GM15510 (cell line): Measurements from ENCODE around the gene PUM2.

Source experiments
- POLR2A ChIP-seq: IDR thresholded peaks from 3 replicates; pipeline ENCODE4 v1.6.1; 2011; ENCODE audit warnings: borderline replicate concordance; ENCODE audit not compliant: insufficient read length; ENCODE audit errors: extremely low read depth

Gene PUM2

GRCh38 chr2:20352581-20353216 lies 2.1 kb upstream of the PUM2 start:
- TF ChIP-seq POLR2A = no peak

DNA sequence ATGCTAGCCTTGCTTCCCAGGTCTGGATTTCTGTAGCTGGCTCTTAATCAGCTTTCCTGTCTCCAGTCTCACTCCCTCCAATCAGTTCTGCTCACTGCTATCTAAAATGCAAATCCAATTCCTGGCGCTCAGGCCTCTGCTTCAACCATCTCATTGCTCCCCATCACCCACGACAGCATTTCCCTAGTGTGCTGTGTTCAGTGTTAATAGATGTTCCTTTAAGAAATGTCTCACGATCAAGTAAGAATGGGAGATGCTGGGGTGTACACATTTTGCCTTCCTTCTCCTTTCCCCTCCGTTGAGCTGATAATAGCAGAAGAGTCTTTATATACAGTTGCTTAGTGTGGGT lies 1.6 kb upstream of the PUM2 start:
- no peak for TF ChIP-seq POLR2A

- no peak for TF ChIP-seq POLR2A
Observed at GRCh38 chr2:20351555-20352229, 1.0 kb upstream of the PUM2 start.

- peak; percentile 25 for TF ChIP-seq POLR2A
Observed at GRCh38 chr2:20350041-20350712, 467 bp downstream of the PUM2 start.

DNA sequence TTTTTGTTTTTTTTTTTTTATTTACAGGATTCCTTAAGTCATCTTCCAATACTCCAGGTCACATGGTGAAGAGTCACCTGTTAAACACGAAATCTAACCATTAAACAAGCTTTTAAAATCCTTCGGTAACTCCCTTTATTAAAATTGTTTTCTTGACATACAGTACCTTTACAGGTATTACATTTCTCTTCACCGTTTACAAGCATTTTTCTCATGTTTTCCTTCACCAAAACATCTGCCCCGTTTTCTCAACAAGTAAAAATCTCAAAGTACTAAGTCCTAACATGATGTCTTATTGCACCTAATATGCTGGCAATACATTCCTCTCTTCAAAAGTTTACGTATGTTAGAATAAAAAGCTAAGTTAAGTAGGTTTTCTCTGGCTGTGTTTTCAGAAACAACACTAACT lies 1.1 kb downstream of the PUM2 start:
- TF ChIP-seq POLR2A = no peak

DNA sequence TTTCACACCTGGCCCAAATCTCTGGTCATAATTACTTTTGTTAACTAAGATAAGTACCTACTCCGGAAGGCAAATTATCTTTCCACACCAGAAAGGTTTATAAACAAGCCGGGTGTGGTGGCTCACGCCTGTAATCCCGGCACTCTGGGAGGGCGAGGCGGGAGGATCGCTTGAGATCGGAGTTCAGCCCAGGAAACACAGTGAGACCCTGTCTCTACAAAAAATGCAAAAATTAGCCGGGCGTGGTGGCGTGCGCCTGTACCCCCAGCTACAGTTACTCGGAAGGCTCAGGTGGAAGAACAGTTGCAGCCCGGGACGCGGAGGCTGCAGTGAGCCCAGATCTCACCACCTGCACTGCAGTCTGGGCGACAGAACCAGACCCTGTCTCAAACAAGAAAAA lies 2.1 kb downstream of the PUM2 start:
- no peak for TF ChIP-seq POLR2A

- TF ChIP-seq POLR2A = no peak
Observed at GRCh38 chr2:20346565-20347381, 3.9 kb downstream of the PUM2 start.

DNA sequence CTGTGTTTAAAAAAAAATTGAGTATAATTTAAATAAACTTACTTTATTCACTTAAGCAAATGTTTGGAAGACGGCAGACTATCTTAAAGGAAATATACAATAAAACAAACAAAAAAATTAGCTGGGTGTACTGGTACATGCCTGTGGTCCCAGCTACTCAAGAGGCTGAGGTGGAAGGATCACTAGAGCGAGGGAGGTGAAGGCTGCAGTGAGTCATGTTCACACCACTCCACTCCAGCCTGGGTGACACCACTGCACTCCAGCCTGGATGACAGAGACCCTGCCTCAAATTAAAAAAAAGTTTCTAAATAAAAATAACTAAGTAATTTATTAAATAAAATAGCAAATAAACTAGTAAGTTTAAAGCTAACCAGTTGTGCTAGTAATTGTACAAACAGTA lies 7.5 kb downstream of the PUM2 start:
- TF ChIP-seq POLR2A = no peak

DNA sequence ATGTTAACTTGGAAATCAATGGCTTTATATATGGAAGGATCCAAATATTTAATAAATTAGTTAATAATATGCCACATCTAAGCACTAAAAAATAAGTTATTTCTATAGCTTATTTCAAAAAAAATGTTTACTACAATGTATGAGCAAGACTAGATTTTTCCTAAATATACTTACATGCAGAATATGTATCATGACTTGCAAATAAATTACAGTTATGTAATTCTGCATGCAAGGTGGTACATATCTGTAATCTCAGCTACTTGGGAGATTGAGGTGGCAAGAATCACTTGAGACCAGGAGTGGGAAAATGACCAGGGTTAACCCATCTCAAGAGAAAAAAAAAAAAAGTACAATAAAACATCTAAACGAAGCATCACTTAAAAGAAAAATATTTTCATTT lies 11.6 kb downstream of the PUM2 start:
- no peak for TF ChIP-seq POLR2A

GRCh38 chr2:20334605-20335203 lies 15.9 kb downstream of the PUM2 start:
- no peak for TF ChIP-seq POLR2A

GRCh38 chr2:20333738-20334137 lies 16.9 kb downstream of the PUM2 start:
- TF ChIP-seq POLR2A = no peak

DNA sequence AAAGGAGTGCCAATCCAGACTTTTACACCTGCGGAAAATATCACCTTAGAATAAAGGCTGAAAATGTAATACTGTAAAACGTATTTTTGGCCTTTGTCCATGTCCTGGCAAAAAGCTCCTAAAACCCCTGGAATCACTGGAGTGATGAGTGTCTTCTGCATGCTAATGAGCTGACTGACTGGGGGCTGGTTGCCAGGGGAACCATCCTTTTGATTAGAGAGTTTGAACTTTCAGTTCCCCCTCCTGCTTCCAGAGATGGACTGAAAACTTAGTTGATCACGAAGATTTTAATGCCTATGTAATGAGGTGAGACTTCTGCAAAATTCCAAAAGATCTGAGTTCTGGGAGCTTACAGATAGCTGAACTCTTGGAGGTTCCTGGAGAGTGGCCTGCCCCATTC lies 20.5 kb downstream of the PUM2 start:
- no peak for TF ChIP-seq POLR2A

- TF ChIP-seq POLR2A = no peak
Observed at GRCh38 chr2:20327370-20327769, 23.3 kb downstream of the PUM2 start.

DNA sequence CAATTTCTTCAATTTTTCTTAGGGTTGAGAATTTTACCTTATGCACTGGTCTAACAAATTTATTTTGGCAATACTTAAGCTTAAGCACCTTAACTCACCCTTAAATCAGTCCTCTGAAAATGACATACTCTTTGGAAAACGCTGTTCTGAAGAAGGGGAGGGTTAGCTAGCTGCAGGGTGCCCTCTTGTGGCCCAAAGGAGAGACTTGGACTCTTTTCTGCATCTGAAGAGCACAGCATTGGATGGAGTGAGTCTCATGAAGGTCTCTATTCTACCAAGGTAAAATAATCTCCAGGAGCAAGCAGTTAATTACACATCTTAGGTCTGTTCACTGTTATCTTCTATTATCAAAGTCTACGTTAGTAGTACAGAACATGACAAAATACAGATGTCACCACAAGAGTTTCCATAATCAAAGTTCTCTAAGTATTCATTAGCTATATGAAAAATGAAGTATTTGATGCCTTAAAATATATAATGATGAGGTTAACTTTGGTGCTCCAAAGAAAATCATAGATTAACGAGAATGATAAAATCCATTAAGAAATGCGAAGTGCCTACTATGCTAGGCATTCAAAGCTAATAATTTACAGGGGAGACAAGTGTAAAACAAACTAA lies 24.4 kb downstream of the PUM2 start:
- TF ChIP-seq POLR2A = no peak

DNA sequence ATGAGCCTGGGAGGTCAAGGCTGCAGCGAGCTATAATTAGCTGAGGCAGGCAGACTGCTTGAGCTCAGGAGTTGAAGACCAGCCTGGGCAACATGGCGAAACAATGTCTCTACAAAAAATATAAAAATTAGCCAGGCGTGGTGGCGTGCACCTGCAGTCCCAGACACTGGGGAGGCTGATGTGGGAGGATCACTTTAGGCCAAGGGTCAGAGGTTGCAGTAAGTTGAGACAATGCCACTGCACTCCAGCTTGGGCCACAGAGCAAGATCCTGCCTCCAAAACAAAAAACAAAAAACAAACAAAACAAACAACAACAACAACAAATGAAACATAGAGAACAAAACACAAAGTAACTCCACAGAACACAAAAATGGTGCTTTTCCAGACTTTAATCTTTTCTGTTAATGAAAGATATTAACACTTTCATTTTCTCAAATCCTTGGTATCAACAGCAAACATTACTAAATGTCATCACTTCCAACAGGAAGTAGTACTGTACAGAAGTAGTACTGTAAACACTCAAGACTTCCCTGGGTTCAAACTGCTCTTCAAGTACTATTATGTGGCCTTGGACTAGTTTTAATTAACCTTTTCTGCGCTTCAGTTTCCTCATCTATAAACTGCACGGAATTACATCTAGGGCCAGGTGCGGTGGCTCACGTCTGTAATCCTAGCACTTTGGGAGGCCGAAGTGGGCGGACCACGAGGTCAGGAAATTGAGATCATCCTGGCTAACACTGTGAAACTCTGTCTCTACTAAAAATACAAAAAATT lies 27.9 kb downstream of the PUM2 start:
- TF ChIP-seq POLR2A = no peak

DNA sequence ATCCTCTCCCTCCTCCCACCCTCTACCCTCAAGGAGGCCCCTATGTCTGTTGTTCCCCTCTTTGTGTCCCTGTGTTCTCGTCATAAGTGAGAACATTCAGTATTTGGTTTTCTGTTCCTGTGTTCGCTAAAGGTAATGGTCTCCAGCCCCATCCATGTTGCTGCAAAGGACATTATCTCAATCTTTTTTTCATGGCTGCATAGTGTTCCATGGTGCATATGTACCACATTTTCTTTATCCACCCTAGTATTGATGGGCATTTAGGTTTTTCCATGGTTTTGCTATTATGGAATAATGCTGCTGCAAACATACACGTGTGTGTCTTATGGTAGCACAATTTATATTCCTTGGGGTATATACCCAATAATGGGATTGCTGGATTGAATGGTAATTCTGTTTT lies 33.0 kb downstream of the PUM2 start:
- TF ChIP-seq POLR2A = no peak
